GM12878 (cell line): ENCODE measurements around the gene ANP32D. TPM values are rescaled to one million over a fixed set of nuclear protein-coding genes. Genes with fewer than 3 reads are reported as not detected.

Experiments used
- ATAC-seq: fragments of 200-7000 bp; cut with Tn5 transposase; 3 replicates; pipeline ENCODE4 v1.9.1; 2020; ENCODE audit warnings: mild to moderate bottlenecking, moderate library complexity
- BruUV-seq: library from RNA; stranded (reverse); fragments of 400-500 nt; replicated peaks from 2 replicates; lab custom pipeline; 2021; lab: Mats Ljungman, UMichigan
- CTCF ChIA-PET: fragments of 300-600 bp; sonication (Branson Sonifier 250); formaldehyde crosslinking; extraction: SDS; loops from one replicate; lab custom pipeline; 2021; ENCODE audit warnings: inconsistent platforms; lab: Yijun Ruan, JAX
- POLR2A ChIA-PET: fragments of 350-600 bp; formaldehyde crosslinking; extraction: SDS; loops from one replicate; lab custom pipeline; 2021; ENCODE audit warnings: inconsistent platforms; lab: Charles Lee
- RAD21 ChIA-PET: fragments of 300-600 bp; sonication (Branson Sonifier 250); formaldehyde crosslinking; loops from one replicate; lab custom pipeline; 2023; ENCODE audit warnings: antibody characterized with exemption; ENCODE audit not compliant: unreplicated experiment; lab: Charles Lee
- SMC1A ChIA-PET: fragments of 300-600 bp; sonication (Branson Sonifier 250); formaldehyde crosslinking; loops from one replicate; lab custom pipeline; 2023; ENCODE audit not compliant: unreplicated experiment, uncharacterized antibody; lab: Charles Lee
- DNase-seq: peaks from one replicate; pipeline ENCODE4 v3.0.0-alpha.2; 2011; ENCODE audit warnings: low read depth, low spot score
- FAIRE-seq: peaks from 3 replicates; lab custom pipeline; 2011; peaks lifted over from hg19 to GRCh38; lab: Jason Lieb, UNC
- H2AFZ ChIP-seq: 2 replicates; pipeline ENCODE4 v1.6.0; 2011; ENCODE audit warnings: low read depth, low read length, control low read depth; ENCODE audit not compliant: control insufficient read depth
- H3K27ac ChIP-seq: 2 replicates; pipeline ENCODE4 v1.5.1; 2011; ENCODE audit warnings: control low read depth; ENCODE audit not compliant: control insufficient read depth, insufficient read depth
- H3K27me3 ChIP-seq, 2 experiments: replicated peaks in 1 of 2; 2 replicates each; pipeline versions ENCODE4 v1.6.0 to v1.6.1; 2011; ENCODE audit warnings: low read length in 1 of 2; ENCODE audit not compliant: control insufficient read depth in 2 of 2, insufficient read depth in 2 of 2
- H3K36me3 ChIP-seq, 2 experiments: 2 replicates each; pipeline ENCODE4 v1.5.1; 2011; ENCODE audit warnings: low read length in 1 of 2; ENCODE audit not compliant: control insufficient read depth in 2 of 2, insufficient read depth in 2 of 2
- H3K4me1 ChIP-seq: 2 replicates; pipeline ENCODE4 v1.6.1; 2011; ENCODE audit warnings: mild to moderate bottlenecking, low read length, moderate library complexity, mixed read lengths; ENCODE audit not compliant: control insufficient read depth, insufficient read depth
- H3K4me2 ChIP-seq: 2 replicates; pipeline ENCODE4 v1.6.0; 2011; ENCODE audit warnings: control low read depth; ENCODE audit not compliant: control insufficient read depth, insufficient read depth
- H3K4me3 ChIP-seq: fragments of 200-600 bp; sonication (generic); 2 replicates; pipeline ENCODE4 v1.5.1; 2016
- H3K79me2 ChIP-seq: 2 replicates; pipeline ENCODE4 v1.6.0; 2011; ENCODE audit warnings: low read length; ENCODE audit not compliant: control insufficient read depth, insufficient read depth
- H3K9ac ChIP-seq: 2 replicates; pipeline ENCODE4 v1.8.0; 2011; ENCODE audit warnings: low read length, control low read depth, mixed read lengths; ENCODE audit not compliant: control insufficient read depth, insufficient read depth
- H3K9me3 ChIP-seq: replicated peaks from 3 replicates; pipeline ENCODE4 v1.5.1; 2011; ENCODE audit warnings: mild to moderate bottlenecking, low read length; ENCODE audit not compliant: control insufficient read depth, insufficient read depth
- H4K20me1 ChIP-seq: 2 replicates; pipeline ENCODE4 v1.6.0; 2011; ENCODE audit not compliant: control insufficient read depth, insufficient read depth
- ATF3 ChIP-seq: IDR thresholded peaks from 2 replicates; pipeline ENCODE4 v1.6.1; 2011; ENCODE audit warnings: low read depth, mild to moderate bottlenecking, low read length, moderate library complexity, borderline replicate concordance; ENCODE audit errors: extremely low read depth
- BHLHE40 ChIP-seq, 2 experiments: fragments of 450-650 bp in 1 of 2; IDR thresholded peaks; 2 replicates each; pipeline ENCODE4 v1.6.1; 2011 to 2017; ENCODE audit warnings: low read depth in 2 of 2, borderline replicate concordance in 1 of 2, improper control_type of control experiment in 1 of 2, low read length in 1 of 2, mild to moderate bottlenecking in 1 of 2
- ELK1 ChIP-seq: IDR thresholded peaks from 2 replicates; pipeline ENCODE4 v1.6.1; 2012; ENCODE audit warnings: low read depth, low read length, improper control_type of control experiment
- MAX ChIP-seq: IDR thresholded peaks from 2 replicates; pipeline ENCODE4 v1.6.1; 2012; ENCODE audit warnings: low read depth, low read length, improper control_type of control experiment
- MYC ChIP-seq: IDR thresholded peaks from 2 replicates; pipeline ENCODE4 v1.6.1; 2011; ENCODE audit warnings: mild to moderate bottlenecking, low read length, moderate library complexity, inconsistent platforms; ENCODE audit not compliant: insufficient read depth, insufficient replicate concordance, insufficient read length, severe bottlenecking
- RAD21 ChIP-seq: IDR thresholded peaks from 2 replicates; pipeline ENCODE4 v1.6.1; 2011; ENCODE audit warnings: mild to moderate bottlenecking, low read depth, low read length, moderate library complexity; ENCODE audit not compliant: insufficient read depth
- RUNX3 ChIP-seq: IDR thresholded peaks from 2 replicates; pipeline ENCODE4 v1.6.1; 2012; ENCODE audit warnings: low read length, inconsistent platforms
- SKIL ChIP-seq: fragments of 450-650 bp; IDR thresholded peaks from 2 replicates; pipeline ENCODE4 v1.6.1; 2017; ENCODE audit warnings: mild to moderate bottlenecking, low read depth, inconsistent platforms; ENCODE audit not compliant: poor library complexity, severe bottlenecking
- SRF ChIP-seq, 2 experiments: IDR thresholded peaks; 2 replicates each; pipeline ENCODE4 v1.6.1; 2011; ENCODE audit warnings: low read depth in 2 of 2, low read length in 2 of 2, mild to moderate bottlenecking in 1 of 2, moderate library complexity in 1 of 2
- STAT1 ChIP-seq: fragments of 450-650 bp; conservative IDR thresholded peaks from 2 replicates; pipeline ENCODE4 v1.6.1; 2014; ENCODE audit warnings: antibody characterized with exemption, mild to moderate bottlenecking
- TAF1 ChIP-seq: IDR thresholded peaks from 2 replicates; pipeline ENCODE4 v1.6.1; 2011; ENCODE audit warnings: mild to moderate bottlenecking, low read depth, low read length, borderline replicate concordance
- TCF12 ChIP-seq: IDR thresholded peaks from 2 replicates; pipeline ENCODE4 v1.6.1; 2011; ENCODE audit warnings: low read depth, mild to moderate bottlenecking, low read length
- ZBED1 ChIP-seq: IDR thresholded peaks from 2 replicates; pipeline ENCODE4 v1.6.1; 2016; ENCODE audit warnings: borderline replicate concordance
- ZNF24 ChIP-seq: fragments of 450-650 bp; IDR thresholded peaks from 2 replicates; pipeline ENCODE4 v1.6.1; 2017; ENCODE audit warnings: antibody characterized with exemption, mild to moderate bottlenecking
- WGBS: methylation state at CpG from one replicate; pipeline ENCODE4 v1.1.6; 2016; ENCODE audit warnings: low lambda C conversion rate; ENCODE audit not compliant: insufficient replicate concordance, insufficient coverage; ENCODE audit errors: missing lambda C conversion rate; 5-methylcytosine and 5-hydroxymethylcytosine counted together
- in situ Hi-C: fragments of 300-500 bp; cut with MboI; formaldehyde crosslinking; loops from 9 replicates; pipeline ENCODE4 v1.14.3; 2018; ENCODE audit warnings: mixed read lengths
- intact Hi-C: fragments of 100-400 bp; cut with micrococcal nuclease; formaldehyde crosslinking; loops from one replicate; pipeline ENCODE4 v1.14.2; 2022; ENCODE audit not compliant: unreplicated experiment
- polyA plus RNA-seq, 11 experiments: library from polyadenylated mRNA; depleted of rRNA in 4 of 11; unstranded in 6 of 11; stranded (reverse) in 5 of 11; fragments of >200 nt; fragmentation: Nextera tagmentation in 4 of 11; fragmentation: Illumina TruSeq in 1 of 11; extraction: Ambion mirVana in 4 of 11; extraction: Trizol in 1 of 11; gene quantifications; 1 replicate in 1 of 11; 2 replicates in 10 of 11; pipeline versions ENCODE4 v1.2.1 to v1.2.3, GENCODE V29; 2011 to 2016; ENCODE audit warnings: inconsistent platforms in 2 of 11, missing spikeins in 2 of 11, low read depth in 1 of 11
- total RNA-seq, 4 experiments: library from RNA; depleted of rRNA in 3 of 4; stranded (reverse); fragments of >200 nt in 3 of 4; fragmentation: Illumina TruSeq in 1 of 4; extraction: Trizol in 1 of 4; gene quantifications; 2 replicates each; pipeline versions ENCODE4 v1.2.1 to v1.2.3, GENCODE V29; 2013 to 2021

Gene ANP32D
- total and polyA plus RNA-seq, 10 of the 15 experiments (the other 5 are each of a cell fraction or from before 2014, with no cell fraction given): not detected

DNA sequence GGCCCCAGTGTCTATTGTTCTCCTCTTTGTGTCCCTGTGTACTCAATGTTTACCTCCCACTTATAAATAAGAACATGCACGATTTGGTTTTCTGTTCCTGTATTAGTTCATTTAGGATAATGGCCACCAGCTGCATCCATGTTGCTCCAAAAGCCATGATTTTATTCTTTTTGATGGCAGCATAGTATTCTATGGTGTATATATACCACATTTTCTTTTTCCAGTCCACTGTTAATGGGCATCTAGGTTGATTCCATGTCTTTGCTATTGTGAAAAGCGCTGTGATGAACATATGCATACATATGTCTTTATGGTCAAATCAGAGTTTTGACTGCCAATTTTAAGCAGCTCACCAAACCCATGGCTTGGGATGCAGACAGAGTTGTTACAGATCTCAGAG lies 17.2 kb upstream of the ANP32D start:
- Histone ChIP-seq H3K36me3 (no peaks in the 10 kb centered on the region), H3K27me3 (no peaks in the 10 kb centered on the region), H3K4me1 (no peaks in the 10 kb centered on the region)
- SMC1A ChIA-PET: interaction anchor here (0.9 to 1.8 kb wide), 3 partner anchors 9 to 163 kb away, joined by 4 to 6 read pairs (median 4); no protein-coding TSS in a partner anchor
- TF ChIP-seq TAF1: no peak
- TF ChIP-seq, all 136 proteins: peak for 0
- intact Hi-C loops: loop anchor here (5.0 to 10.0 kb wide), 2 partner anchors 72 to 160 kb away; partner anchors contain the start of gene OR8S1
- FAIRE-seq (no peak), ATAC-seq (no peak), DNase-seq (no peak)
- no TSS peak for BruUV-seq
- POLR2A ChIA-PET: no interaction called here
- RAD21 ChIA-PET: no interaction called here
- H3K27ac ChIP-seq: no peak overlapping the region
- no peaks in the 10 kb centered on the region for H3K79me2 ChIP-seq
- no peak overlapping the region for H3K4me2 ChIP-seq
- in situ Hi-C loops: no loop called here
- WGBS: 19% methylated on average over 2 of the region's 2 CpGs
- no peak overlapping the region for H2AFZ ChIP-seq
- CTCF ChIA-PET: no interaction called here
- no peak overlapping the region for H3K9ac ChIP-seq
- no peak overlapping the region for H3K4me3 ChIP-seq
- no peaks in the 10 kb centered on the region for H4K20me1 ChIP-seq
- no peaks in the 10 kb centered on the region for H3K9me3 ChIP-seq

GRCh38 chr12:48459259-48459658 lies 13.1 kb upstream of the ANP32D start:
- H4K20me1 ChIP-seq: no peaks in the 10 kb centered on the region
- TF ChIP-seq RUNX3 (no peak), TCF12 (no peak), MAX (no peak), ELK1 (no peak), SKIL (no peak), MYC (no peak), SRF (IDR thresholded peaks at IDR 0.05; ENCODE audit: low read depth in 2 of 2, low read length in 2 of 2) (no peak), STAT1 (no peak), RAD21 (no peak), BHLHE40 (IDR thresholded peaks at IDR 0.05; ENCODE audit: borderline replicate concordance in 1 of 2, low read depth in 2 of 2, low read length in 1 of 2) (no peak), ZBED1 (no peak), ZNF24 (no peak), ATF3 (no peak)
- no peak for ATAC-seq
- intact Hi-C loops (loop anchor here (5.0 to 10.0 kb wide), 2 partner anchors 68 to 156 kb away; partner anchors contain the start of gene OR8S1), in situ Hi-C loops (no loop called here)
- no peak for DNase-seq
- no peaks in the 10 kb centered on the region for H3K9me3 ChIP-seq
- FAIRE-seq: no peak
- H2AFZ ChIP-seq: no peak overlapping the region
- no peaks in the 10 kb centered on the region for H3K79me2 ChIP-seq
- H3K4me2 ChIP-seq: no peak overlapping the region
- no peak overlapping the region for H3K4me3 ChIP-seq
- ChIA-PET SMC1A (no interaction called here), POLR2A (no interaction called here), RAD21 (no interaction called here), CTCF (no interaction called here)
- H3K9ac ChIP-seq: no peak overlapping the region
- H3K27ac ChIP-seq: no peak overlapping the region
- H3K4me1 ChIP-seq: no peaks in the 10 kb centered on the region
- BruUV-seq: no TSS peak
- 37% methylated on average over 6 of the region's 6 CpGs for WGBS
- no peaks in the 10 kb centered on the region for H3K36me3 ChIP-seq
- no peaks in the 10 kb centered on the region; a peak in 1 of 4 replicates for H3K27me3 ChIP-seq
